Skeletal muscle tissue (tissue), 4 donors: ENCODE measurements around the gene ADPRS. TPM values are rescaled to one million over a fixed set of nuclear protein-coding genes. Genes with fewer than 3 reads are reported as not detected.

ENCODE experiments used
- H3K27ac ChIP-seq: one replicate; pipeline ENCODE4 v1.7.0; 2013; ENCODE audit warnings: mild to moderate bottlenecking, low read depth, low read length, inconsistent platforms
- H3K27me3 ChIP-seq, 3 donors: one replicate each; pipeline ENCODE4 v1.7.0; 2013; ENCODE audit warnings: low read length in 3 of 3; ENCODE audit not compliant: control insufficient read depth in 3 of 3, insufficient read depth in 3 of 3
- H3K36me3 ChIP-seq, 3 donors: one replicate each; pipeline ENCODE4 v1.7.0; 2013; ENCODE audit warnings: low read length in 3 of 3; ENCODE audit not compliant: control insufficient read depth in 3 of 3, insufficient read depth in 3 of 3
- H3K4me1 ChIP-seq, 3 donors: one replicate each; pipeline ENCODE4 v1.7.0; 2013; ENCODE audit warnings: low read length in 3 of 3, mild to moderate bottlenecking in 3 of 3; ENCODE audit not compliant: control insufficient read depth in 3 of 3, insufficient read depth in 3 of 3
- H3K4me3 ChIP-seq, 3 donors: one replicate each; pipeline ENCODE4 v1.7.0; 2013; ENCODE audit warnings: low read length in 3 of 3
- H3K9ac ChIP-seq, 3 donors: one replicate each; pipeline ENCODE4 v1.7.0; 2013; ENCODE audit warnings: low read length in 3 of 3, mild to moderate bottlenecking in 3 of 3, moderate library complexity in 2 of 3, low read depth in 1 of 3
- H3K9me3 ChIP-seq, 3 donors: one replicate each; pipeline ENCODE4 v1.7.0; 2013; ENCODE audit warnings: low read length in 3 of 3; ENCODE audit not compliant: control insufficient read depth in 3 of 3
- total RNA-seq: library from RNA; depleted of rRNA; stranded (reverse); fragments of >200 nt; gene quantifications from one replicate; pipeline ENCODE4 v1.2.3, GENCODE V29; 2014
- donor health status: Osteomylitis.

Gene ADPRS
- total RNA-seq, 1 donor from 2014 or later, result 21.4 TPM

DNA sequence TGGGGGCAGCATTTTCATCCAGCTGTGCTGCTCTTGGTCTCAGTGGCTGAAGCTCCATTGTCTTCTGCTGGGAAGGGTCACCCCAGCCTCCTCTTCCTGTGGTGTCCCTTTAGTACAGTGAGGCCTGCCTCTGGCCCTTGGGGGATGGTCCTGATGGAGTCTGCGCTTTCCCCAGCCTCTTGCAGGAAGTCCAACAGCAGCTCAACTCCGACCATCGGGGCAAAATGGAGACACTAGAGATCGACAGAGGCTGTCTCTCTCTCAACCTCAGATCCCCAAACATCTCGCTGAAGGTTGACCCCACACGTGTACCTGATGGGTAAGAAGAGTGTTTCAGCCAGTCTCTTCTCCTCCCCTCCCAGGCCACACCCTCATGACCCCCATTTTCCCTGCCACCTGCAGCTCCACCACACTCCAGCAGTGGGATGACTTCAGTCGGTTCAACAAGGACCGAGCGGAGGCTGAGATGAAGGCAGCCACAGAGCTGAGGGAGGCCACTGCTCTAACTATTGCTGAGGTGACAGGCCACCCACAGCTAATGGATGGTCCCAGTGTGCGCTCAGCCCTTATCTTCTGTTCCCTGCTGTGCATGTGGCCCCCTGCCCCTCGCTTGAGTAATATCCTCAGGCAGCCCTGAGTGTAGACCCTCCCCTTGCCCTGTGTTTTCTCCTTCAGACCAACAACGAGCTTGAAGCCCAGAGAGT, 2.0 kb upstream of the ADPRS start:
- H3K36me3 ChIP-seq, result peaks cover 6 to 8% (median 7%) of the 10 kb centered on the region in 3 donors
- H3K9me3 ChIP-seq, result no peaks in the 10 kb centered on the region
- peaks cover 21 to 43% (median 25%) of the 10 kb centered on the region in 3 donors for H3K4me1 ChIP-seq
- H3K27ac ChIP-seq, result no peak overlapping the region
- H3K9ac ChIP-seq, result no peak overlapping the region
- H3K27me3 ChIP-seq, result peaks cover 6 to 45% (median 39%) of the 10 kb centered on the region in 3 donors
- H3K4me3 ChIP-seq, result no peak overlapping the region

DNA sequence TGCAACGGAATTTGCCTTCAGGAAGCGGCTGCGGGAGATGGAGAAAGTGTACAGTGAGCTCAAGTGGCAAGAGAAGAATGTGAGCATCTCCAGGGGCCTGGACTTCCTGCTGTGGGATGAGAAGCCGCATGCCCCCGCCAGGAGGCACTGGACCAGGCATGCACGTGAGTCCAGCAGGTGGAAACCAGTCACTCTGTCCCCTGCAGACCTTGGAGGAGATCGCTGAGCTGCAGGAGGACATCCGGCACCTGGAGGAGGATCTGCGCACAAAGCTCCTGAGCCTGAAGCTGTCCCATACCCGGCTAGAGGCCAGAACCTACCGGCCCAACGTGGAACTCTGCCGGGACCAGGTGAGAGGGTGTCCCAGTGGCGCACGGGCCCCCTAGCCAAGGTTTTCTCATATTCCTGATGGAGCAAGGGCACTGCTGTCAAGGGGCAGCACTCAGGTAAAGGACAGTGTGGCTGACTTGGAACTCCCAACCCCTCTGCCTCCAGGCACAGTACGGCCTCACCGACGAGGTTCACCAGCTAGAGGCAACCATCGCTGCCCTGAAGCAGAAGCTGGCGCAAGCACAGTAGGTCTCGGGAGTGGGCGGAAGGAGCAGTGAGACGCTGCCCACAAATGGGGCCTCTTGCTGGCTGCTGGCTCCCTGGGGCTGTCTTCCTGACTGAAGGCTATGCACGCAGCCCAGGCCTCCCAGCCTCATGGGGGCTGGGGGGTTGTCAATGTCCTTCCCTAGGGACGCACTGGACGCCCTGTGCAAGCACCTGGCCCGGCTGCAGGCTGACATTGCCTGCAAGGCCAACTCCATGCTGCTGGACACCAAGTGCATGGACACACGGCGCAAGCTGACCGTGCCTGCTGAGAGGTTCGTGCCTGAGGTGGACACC, 1.2 kb upstream of the ADPRS start:
- Histone ChIP-seq H3K27me3 (peaks cover 6 to 41% (median 34%) of the 10 kb centered on the region in 3 donors), H3K27ac (no peak overlapping the region), H3K9me3 (no peaks in the 10 kb centered on the region), H3K4me3 (peak overlapping the region in 1 of 3 donors; percentile 88), H3K9ac (peak overlapping the region in 1 of 3 donors; percentile 91), H3K36me3 (peaks cover 14 to 16% (median 15%) of the 10 kb centered on the region in 3 donors), H3K4me1 (peaks cover 21 to 43% (median 25%) of the 10 kb centered on the region in 3 donors)

DNA sequence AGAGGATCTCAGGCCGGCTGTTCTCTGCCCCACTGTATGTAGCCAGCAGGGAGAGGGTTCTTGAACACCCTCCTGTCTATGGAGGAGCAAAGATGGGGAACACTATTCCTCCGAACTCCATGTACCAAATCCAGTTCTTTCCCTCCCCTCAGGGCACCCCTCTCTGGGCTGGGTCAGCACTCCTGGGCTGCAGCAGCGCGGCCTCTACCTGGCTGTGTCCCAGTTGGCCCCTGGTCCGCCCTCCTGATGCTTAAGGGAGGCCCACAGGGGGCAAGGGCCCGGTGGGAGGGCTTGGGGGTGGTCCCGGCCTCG, 471 bp upstream of the ADPRS start:
- H3K27me3 ChIP-seq, result peaks cover 6 to 40% (median 34%) of the 10 kb centered on the region in 3 donors
- peak overlapping the region; percentile 77 for H3K27ac ChIP-seq
- peak overlapping the region; percentile 74 to 91 (median 83) for H3K9ac ChIP-seq
- H3K4me1 ChIP-seq, result peaks cover 27 to 49% (median 28%) of the 10 kb centered on the region in 3 donors
- H3K36me3 ChIP-seq, result peaks cover 21 to 24% (median 23%) of the 10 kb centered on the region in 3 donors
- H3K4me3 ChIP-seq, result peak overlapping the region; percentile 88 to 94 (median 94)
- no peaks in the 10 kb centered on the region for H3K9me3 ChIP-seq

DNA sequence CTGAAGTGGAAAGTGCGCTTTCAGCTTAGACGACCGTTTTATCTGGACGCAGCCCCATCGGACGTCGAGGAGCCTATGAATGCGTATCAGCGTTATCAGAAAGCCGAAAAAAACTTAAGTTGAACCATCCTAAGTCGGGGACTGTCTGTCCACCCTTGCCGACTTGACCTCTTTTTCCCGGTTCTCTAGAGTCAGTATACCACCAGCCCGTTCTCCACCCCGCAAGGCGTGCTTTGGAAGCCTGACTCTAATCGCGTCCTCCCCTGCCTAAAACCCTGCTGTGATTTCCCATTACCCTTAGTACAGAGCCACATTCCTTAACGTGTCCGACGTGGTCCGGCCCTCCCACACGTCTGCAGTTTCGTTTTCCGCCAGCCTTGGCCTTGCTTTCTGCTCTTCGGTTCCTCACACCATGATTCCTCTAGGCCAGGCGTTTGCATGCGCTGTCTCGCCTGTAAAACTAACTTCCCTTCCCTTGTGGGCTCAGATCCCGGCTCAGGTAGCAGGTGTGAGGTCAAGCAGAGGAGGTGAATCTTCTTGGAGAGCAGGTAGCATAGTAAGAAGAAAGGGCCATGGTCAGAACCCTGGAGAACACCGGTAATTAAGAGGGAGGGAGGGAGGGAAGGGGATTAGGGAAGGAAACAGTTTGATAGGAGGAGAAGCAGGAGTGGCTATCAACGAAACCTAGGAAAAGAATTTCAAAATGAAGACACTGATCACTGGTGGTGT, 865 bp downstream of the ADPRS start:
- peak overlapping the region; percentile 83 to 91 (median 83) for H3K9ac ChIP-seq
- H3K27ac ChIP-seq, result peak overlapping the region; percentile 77
- peaks cover 34 to 36% (median 35%) of the 10 kb centered on the region in 3 donors for H3K36me3 ChIP-seq
- H3K4me3 ChIP-seq, result peak overlapping the region; percentile 88 to 94 (median 94)
- no peaks in the 10 kb centered on the region for H3K9me3 ChIP-seq
- peaks cover 6 to 31% (median 27%) of the 10 kb centered on the region in 3 donors for H3K27me3 ChIP-seq
- peaks cover 27 to 53% (median 34%) of the 10 kb centered on the region in 3 donors for H3K4me1 ChIP-seq

DNA sequence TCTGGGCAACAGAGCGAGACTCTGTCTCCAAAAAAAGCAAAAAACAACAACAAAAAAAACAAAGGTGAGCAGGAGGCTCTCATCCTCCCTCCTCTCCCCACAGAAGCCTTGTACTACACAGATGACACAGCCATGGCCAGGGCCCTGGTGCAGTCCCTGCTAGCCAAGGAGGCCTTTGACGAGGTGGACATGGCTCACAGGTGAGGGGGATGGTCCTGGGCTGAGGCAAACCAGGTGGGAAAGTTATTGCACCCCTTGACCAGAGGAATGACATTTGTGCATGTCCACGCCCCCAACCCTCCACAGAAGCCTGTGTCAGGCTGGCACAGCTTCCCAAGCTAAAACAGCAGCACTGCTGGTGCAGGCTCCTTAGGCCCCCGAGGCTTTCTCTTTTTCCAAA, 2.4 kb downstream of the ADPRS start:
- Histone ChIP-seq H3K9ac (no peak overlapping the region), H3K27me3 (peaks cover 6 to 19% (median 14%) of the 10 kb centered on the region in 3 donors), H3K36me3 (peaks cover 45 to 49% (median 46%) of the 10 kb centered on the region in 3 donors), H3K4me3 (no peak overlapping the region), H3K9me3 (no peaks in the 10 kb centered on the region), H3K4me1 (peaks cover 23 to 48% (median 39%) of the 10 kb centered on the region in 3 donors), H3K27ac (no peak overlapping the region)

DNA sequence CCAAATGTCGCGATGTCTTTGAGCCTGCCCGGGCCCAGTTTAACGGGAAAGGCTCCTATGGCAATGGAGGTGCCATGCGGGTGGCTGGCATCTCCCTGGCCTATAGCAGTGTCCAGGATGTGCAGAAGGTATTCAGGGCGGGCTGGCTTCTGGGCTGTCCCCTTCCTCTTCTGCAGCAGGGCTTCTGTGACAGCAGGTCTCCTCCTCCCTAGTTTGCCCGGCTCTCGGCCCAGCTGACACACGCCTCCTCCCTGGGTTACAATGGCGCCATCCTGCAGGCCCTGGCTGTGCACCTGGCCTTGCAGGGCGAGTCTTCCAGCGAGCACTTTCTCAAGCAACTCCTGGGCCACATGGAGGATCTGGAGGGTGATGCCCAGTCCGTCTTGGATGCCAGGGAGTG, 3.0 kb downstream of the ADPRS start:
- no peaks in the 10 kb centered on the region for H3K9me3 ChIP-seq
- H3K9ac ChIP-seq, result no peak overlapping the region
- peaks cover 2 to 14% (median 9%) of the 10 kb centered on the region in 3 donors for H3K27me3 ChIP-seq
- no peak overlapping the region for H3K4me3 ChIP-seq
- no peak overlapping the region for H3K27ac ChIP-seq
- H3K36me3 ChIP-seq, result peaks cover 48 to 52% (median 49%) of the 10 kb centered on the region in 3 donors
- H3K4me1 ChIP-seq, result peaks cover 23 to 48% (median 39%) of the 10 kb centered on the region in 3 donors

DNA sequence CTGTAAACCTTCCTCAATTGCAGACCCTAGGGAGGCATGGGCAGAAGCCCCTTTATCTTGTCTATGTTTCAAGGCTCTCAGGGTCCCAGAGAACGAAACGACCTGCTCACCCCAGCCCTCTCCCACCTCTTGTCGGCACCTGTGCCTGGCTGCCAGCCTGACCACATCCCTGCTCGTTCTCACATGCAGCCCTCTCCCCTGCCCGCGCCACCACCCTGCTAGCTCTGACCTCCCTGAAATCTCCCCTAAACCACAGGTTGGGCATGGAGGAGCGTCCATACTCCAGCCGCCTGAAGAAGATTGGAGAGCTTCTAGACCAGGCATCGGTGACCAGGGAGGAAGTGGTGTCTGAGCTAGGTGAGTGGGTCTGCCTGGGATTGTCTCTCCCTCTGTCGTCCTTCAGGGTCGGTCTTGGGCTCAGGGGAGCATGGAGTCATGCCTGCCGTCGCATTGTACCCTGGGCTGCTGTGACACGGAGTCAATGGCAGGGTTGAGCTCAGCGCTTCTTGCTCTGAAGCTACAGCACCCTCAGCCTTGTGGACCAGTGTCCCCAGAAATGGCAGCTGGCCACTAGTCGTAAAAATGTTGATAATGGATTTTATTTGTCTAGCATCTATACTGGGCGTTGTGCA, 3.6 kb downstream of the ADPRS start:
- Histone ChIP-seq H3K9me3 (no peaks in the 10 kb centered on the region), H3K27ac (no peak overlapping the region), H3K27me3 (peaks cover 0 to 8% (median 3%) of the 10 kb centered on the region in 3 donors), H3K4me3 (no peak overlapping the region), H3K9ac (no peak overlapping the region), H3K4me1 (peaks cover 23 to 48% (median 39%) of the 10 kb centered on the region in 3 donors), H3K36me3 (peaks cover 48 to 52% (median 49%) of the 10 kb centered on the region in 3 donors)

DNA sequence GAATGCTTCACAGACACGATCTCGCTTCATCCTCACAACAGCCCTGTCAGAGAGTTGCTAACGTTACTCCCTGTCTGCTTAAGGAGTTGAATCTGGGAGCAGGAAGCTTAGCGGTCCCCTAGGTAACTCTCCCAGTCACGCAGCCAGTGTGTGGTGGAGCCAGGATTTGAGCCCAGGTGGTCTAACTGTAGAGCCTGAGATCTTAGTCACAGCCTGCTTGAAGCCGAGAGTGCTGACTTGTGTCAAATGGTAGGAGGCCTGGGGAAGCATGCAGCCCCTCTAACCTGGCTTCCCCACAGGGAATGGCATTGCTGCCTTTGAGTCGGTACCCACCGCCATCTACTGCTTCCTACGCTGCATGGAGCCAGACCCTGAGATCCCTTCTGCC, 4.1 kb downstream of the ADPRS start:
- Histone ChIP-seq H3K27ac (no peak overlapping the region), H3K9me3 (no peaks in the 10 kb centered on the region), H3K4me3 (no peak overlapping the region), H3K27me3 (peaks cover 0 to 3% (median 0%) of the 10 kb centered on the region in 3 donors), H3K9ac (no peak overlapping the region), H3K36me3 (peaks cover 48 to 52% (median 49%) of the 10 kb centered on the region in 3 donors), H3K4me1 (peaks cover 23 to 46% (median 39%) of the 10 kb centered on the region in 3 donors)

DNA sequence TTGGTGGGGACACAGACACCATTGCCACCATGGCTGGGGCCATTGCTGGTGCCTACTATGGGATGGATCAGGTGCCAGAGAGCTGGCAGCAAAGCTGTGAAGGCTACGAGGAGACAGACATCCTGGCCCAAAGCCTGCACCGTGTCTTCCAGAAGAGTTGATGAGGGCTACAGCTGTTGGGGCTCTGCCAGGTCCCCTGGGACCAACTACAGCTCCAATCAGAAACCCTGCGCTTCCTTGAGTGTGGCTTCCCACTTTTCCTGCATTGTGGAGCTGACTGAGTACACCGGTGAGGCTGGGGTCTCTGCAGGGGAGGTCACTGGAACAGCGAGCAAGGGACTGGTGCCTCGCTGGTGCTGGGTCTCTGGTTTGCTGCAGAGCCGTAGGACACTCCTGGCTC, 4.5 kb downstream of the ADPRS start:
- Histone ChIP-seq H3K4me3 (no peak overlapping the region), H3K4me1 (peaks cover 20 to 42% (median 37%) of the 10 kb centered on the region in 3 donors), H3K36me3 (peaks cover 48 to 52% (median 49%) of the 10 kb centered on the region in 3 donors), H3K27ac (no peak overlapping the region), H3K9ac (no peak overlapping the region), H3K27me3 (no peaks in the 10 kb centered on the region), H3K9me3 (no peaks in the 10 kb centered on the region)
